ENCODE data around the gene NTSR1. TPM values are rescaled to one million over a fixed set of nuclear protein-coding genes. Genes with fewer than 3 reads are reported as not detected.

NTSR1 gene
- total and polyA plus RNA-seq, 2 experiments from 2014 or later, result 0.15 to 1.4 TPM

- Mint-ChIP-seq H3K36me3 (ENCODE audit: low read depth) (no peaks in the 10 kb centered on the region), H3K27ac (no peak overlapping the region)
These were observed 12.9 kb upstream of the NTSR1 start for GRCh38 chr20:62695448-62696414.

DNA sequence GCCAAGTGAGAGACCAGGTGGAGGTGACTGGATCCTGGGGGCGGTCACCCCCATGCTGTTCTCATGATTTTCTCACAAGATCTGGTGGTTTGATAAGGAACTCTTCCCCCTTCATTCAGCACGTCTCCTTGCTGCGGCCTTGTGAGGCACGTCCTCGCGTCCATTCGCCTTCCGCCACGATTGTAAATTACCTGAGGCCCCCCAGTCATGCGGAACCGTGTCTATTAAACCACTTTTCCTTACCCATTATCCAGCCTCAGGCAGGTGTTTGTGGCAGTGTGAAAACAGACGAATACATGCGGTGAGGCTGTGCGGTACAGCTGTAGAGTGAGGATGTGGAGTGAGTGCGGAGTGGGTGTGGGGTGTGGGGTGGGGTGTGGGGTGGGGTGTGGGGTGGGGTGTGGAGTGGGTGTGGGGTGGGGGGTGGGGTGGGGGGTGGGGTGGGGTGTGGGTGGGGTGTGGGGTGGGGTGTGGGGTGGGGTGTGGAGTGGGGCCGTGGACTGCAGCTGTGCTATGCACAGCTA lies 12.1 kb upstream of the NTSR1 start:
- H3K27me3 ChIP-seq (ENCODE audit: insufficient read depth), result no peaks in the 10 kb centered on the region
- no peaks in the 10 kb centered on the region for H3K36me3 Mint-ChIP-seq (ENCODE audit: low read depth)
- no peaks in the 10 kb centered on the region for H3K36me3 ChIP-seq (ENCODE audit: insufficient read depth)
- H3K27ac Mint-ChIP-seq, result no peak overlapping the region
- H3K27ac ChIP-seq (ENCODE audit: low read depth), result no peak overlapping the region
- no peak for TF ChIP-seq CREB1 (CRISPR knock-in tag; IDR thresholded peaks at IDR 0.05; ENCODE audit: low read depth)
- TF ChIP-seq JUNB (IDR thresholded peaks at IDR 0.05; ENCODE audit: unreplicated experiment), result no peak
- no peak for TF ChIP-seq EZH2 (IDR thresholded peaks at IDR 0.05; ENCODE audit: low read depth, unreplicated experiment)
- TF ChIP-seq NANOG (IDR thresholded peaks at IDR 0.05; ENCODE audit: borderline replicate concordance), result no peak
- TF ChIP-seq, protein P1, sequence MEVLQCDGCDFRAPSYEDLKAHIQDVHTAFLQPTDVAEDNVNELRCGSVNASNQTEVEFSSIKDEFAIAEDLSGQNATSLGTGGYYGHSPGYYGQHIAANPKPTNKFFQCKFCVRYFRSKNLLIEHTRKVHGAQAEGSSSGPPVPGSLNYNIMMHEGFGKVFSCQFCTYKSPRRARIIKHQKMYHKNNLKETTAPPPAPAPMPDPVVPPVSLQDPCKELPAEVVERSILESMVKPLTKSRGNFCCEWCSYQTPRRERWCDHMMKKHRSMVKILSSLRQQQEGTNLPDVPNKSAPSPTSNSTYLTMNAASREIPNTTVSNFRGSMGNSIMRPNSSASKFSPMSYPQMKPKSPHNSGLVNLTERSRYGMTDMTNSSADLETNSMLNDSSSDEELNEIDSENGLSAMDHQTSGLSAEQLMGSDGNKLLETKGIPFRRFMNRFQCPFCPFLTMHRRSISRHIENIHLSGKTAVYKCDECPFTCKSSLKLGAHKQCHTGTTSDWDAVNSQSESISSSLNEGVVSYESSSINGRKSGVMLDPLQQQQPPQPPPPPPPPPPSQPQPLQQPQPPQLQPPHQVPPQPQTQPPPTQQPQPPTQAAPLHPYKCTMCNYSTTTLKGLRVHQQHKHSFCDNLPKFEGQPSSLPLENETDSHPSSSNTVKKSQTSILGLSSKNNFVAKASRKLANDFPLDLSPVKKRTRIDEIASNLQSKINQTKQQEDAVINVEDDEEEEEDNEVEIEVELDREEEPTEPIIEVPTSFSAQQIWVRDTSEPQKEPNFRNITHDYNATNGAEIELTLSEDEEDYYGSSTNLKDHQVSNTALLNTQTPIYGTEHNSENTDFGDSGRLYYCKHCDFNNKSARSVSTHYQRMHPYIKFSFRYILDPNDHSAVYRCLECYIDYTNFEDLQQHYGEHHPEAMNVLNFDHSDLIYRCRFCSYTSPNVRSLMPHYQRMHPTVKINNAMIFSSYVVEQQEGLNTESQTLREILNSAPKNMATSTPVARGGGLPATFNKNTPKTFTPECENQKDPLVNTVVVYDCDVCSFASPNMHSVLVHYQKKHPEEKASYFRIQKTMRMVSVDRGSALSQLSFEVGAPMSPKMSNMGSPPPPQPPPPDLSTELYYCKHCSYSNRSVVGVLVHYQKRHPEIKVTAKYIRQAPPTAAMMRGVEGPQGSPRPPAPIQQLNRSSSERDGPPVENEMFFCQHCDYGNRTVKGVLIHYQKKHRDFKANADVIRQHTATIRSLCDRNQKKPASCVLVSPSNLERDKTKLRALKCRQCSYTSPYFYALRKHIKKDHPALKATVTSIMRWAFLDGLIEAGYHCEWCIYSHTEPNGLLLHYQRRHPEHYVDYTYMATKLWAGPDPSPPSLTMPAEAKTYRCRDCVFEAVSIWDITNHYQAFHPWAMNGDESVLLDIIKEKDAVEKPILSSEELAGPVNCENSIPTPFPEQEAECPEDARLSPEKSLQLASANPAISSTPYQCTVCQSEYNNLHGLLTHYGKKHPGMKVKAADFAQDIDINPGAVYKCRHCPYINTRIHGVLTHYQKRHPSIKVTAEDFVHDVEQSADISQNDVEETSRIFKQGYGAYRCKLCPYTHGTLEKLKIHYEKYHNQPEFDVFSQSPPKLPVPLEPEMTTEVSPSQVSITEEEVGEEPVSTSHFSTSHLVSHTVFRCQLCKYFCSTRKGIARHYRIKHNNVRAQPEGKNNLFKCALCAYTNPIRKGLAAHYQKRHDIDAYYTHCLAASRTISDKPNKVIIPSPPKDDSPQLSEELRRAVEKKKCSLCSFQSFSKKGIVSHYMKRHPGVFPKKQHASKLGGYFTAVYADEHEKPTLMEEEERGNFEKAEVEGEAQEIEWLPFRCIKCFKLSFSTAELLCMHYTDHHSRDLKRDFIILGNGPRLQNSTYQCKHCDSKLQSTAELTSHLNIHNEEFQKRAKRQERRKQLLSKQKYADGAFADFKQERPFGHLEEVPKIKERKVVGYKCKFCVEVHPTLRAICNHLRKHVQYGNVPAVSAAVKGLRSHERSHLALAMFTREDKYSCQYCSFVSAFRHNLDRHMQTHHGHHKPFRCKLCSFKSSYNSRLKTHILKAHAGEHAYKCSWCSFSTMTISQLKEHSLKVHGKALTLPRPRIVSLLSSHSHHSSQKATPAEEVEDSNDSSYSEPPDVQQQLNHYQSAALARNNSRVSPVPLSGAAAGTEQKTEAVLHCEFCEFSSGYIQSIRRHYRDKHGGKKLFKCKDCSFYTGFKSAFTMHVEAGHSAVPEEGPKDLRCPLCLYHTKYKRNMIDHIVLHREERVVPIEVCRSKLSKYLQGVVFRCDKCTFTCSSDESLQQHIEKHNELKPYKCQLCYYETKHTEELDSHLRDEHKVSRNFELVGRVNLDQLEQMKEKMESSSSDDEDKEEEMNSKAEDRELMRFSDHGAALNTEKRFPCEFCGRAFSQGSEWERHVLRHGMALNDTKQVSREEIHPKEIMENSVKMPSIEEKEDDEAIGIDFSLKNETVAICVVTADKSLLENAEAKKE (CRISPR knock-in tag; IDR thresholded peaks at IDR 0.05), result no peak
- no peak for TF ChIP-seq POLR2AphosphoS5 (IDR thresholded peaks at IDR 0.05; ENCODE audit: low read depth)
- TF ChIP-seq ZNF114 (CRISPR knock-in tag; IDR thresholded peaks at IDR 0.05), result no peak
- TF ChIP-seq, protein P2, sequence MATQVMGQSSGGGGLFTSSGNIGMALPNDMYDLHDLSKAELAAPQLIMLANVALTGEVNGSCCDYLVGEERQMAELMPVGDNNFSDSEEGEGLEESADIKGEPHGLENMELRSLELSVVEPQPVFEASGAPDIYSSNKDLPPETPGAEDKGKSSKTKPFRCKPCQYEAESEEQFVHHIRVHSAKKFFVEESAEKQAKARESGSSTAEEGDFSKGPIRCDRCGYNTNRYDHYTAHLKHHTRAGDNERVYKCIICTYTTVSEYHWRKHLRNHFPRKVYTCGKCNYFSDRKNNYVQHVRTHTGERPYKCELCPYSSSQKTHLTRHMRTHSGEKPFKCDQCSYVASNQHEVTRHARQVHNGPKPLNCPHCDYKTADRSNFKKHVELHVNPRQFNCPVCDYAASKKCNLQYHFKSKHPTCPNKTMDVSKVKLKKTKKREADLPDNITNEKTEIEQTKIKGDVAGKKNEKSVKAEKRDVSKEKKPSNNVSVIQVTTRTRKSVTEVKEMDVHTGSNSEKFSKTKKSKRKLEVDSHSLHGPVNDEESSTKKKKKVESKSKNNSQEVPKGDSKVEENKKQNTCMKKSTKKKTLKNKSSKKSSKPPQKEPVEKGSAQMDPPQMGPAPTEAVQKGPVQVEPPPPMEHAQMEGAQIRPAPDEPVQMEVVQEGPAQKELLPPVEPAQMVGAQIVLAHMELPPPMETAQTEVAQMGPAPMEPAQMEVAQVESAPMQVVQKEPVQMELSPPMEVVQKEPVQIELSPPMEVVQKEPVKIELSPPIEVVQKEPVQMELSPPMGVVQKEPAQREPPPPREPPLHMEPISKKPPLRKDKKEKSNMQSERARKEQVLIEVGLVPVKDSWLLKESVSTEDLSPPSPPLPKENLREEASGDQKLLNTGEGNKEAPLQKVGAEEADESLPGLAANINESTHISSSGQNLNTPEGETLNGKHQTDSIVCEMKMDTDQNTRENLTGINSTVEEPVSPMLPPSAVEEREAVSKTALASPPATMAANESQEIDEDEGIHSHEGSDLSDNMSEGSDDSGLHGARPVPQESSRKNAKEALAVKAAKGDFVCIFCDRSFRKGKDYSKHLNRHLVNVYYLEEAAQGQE (IDR thresholded peaks at IDR 0.05; ENCODE audit: unreplicated experiment), result no peak
- TF ChIP-seq ZNF331 (CRISPR knock-in tag; IDR thresholded peaks at IDR 0.05; ENCODE audit: low read depth), result no peak
- TF ChIP-seq STAT1 (IDR thresholded peaks at IDR 0.05; ENCODE audit: unreplicated experiment), result no peak
- no peak overlapping the region for H3K4me3 Mint-ChIP-seq
- no peak overlapping the region for H2AFZ ChIP-seq
- H3F3A ChIP-seq (replicated peaks; ENCODE audit: low read depth), result no peaks in the 10 kb centered on the region
- H3K4me2 ChIP-seq, result no peak overlapping the region
- no peaks in the 10 kb centered on the region for H3K4me1 Mint-ChIP-seq
- no peaks in the 10 kb centered on the region for H3K4me1 ChIP-seq (ENCODE audit: insufficient read depth)
- no peaks in the 10 kb centered on the region for H3K9me2 ChIP-seq (ENCODE audit: insufficient read depth)
- peaks cover 5% of the 10 kb centered on the region for H3K27me3 Mint-ChIP-seq (ENCODE audit: insufficient read depth, low read depth, poor library complexity)
- no peaks in the 10 kb centered on the region for H3K79me2 ChIP-seq (replicated peaks; ENCODE audit: insufficient read depth)
- no peak for DNase-seq (ENCODE audit: low spot score)
- no peaks in the 10 kb centered on the region for H3K9me3 Mint-ChIP-seq
- no peaks in the 10 kb centered on the region for H4K20me1 ChIP-seq (replicated peaks; ENCODE audit: insufficient read depth)
- H3K4me3 ChIP-seq, result no peak overlapping the region
- ATAC-seq, result no peak

More at GRCh38 chr20:62695448-62696414, 12.9 kb upstream of the NTSR1 start:
- Histone ChIP-seq H2AFZ (no peak overlapping the region), H3K4me1 (ENCODE audit: insufficient read depth) (no peaks in the 10 kb centered on the region), H3F3A (replicated peaks; ENCODE audit: low read depth) (no peaks in the 10 kb centered on the region), H3K27me3 (ENCODE audit: insufficient read depth) (no peaks in the 10 kb centered on the region), H3K4me3 (no peak overlapping the region), H3K9me2 (ENCODE audit: insufficient read depth) (no peaks in the 10 kb centered on the region), H3K4me2 (no peak overlapping the region), H4K20me1 (replicated peaks; ENCODE audit: insufficient read depth) (no peaks in the 10 kb centered on the region), H3K36me3 (ENCODE audit: insufficient read depth) (no peaks in the 10 kb centered on the region), H3K27ac (ENCODE audit: low read depth) (no peak overlapping the region), H3K79me2 (replicated peaks; ENCODE audit: insufficient read depth) (no peaks in the 10 kb centered on the region)
- DNase-seq (ENCODE audit: low spot score) (no peak), ATAC-seq (no peak)
- Mint-ChIP-seq H3K4me3 (no peak overlapping the region), H3K9me3 (no peaks in the 10 kb centered on the region), H3K4me1 (peaks cover 1% of the 10 kb centered on the region; the same call in 1 of the 3 replicates), H3K27me3 (ENCODE audit: insufficient read depth, low read depth, poor library complexity) (peaks cover 8% of the 10 kb centered on the region)
- TF ChIP-seq ZNF331 (CRISPR knock-in tag; IDR thresholded peaks at IDR 0.05; ENCODE audit: low read depth) (no peak), EZH2phosphoT487 (IDR thresholded peaks at IDR 0.05; ENCODE audit: unreplicated experiment) (no peak), CREB1 (CRISPR knock-in tag; IDR thresholded peaks at IDR 0.05; ENCODE audit: low read depth) (no peak)

Measured in GM23338 (cell line).